HG03469 (cell line): ENCODE data around the gene SLC6A6.

Experiments used
- ATAC-seq: cut with Tn5 transposase; IDR thresholded peaks from one replicate; pipeline ENCODE4 v1.9.1; 2021; ENCODE audit warnings: mild to moderate bottlenecking, moderate library complexity, moderate number of reproducible peaks; ENCODE audit not compliant: unreplicated experiment

Gene SLC6A6

DNA sequence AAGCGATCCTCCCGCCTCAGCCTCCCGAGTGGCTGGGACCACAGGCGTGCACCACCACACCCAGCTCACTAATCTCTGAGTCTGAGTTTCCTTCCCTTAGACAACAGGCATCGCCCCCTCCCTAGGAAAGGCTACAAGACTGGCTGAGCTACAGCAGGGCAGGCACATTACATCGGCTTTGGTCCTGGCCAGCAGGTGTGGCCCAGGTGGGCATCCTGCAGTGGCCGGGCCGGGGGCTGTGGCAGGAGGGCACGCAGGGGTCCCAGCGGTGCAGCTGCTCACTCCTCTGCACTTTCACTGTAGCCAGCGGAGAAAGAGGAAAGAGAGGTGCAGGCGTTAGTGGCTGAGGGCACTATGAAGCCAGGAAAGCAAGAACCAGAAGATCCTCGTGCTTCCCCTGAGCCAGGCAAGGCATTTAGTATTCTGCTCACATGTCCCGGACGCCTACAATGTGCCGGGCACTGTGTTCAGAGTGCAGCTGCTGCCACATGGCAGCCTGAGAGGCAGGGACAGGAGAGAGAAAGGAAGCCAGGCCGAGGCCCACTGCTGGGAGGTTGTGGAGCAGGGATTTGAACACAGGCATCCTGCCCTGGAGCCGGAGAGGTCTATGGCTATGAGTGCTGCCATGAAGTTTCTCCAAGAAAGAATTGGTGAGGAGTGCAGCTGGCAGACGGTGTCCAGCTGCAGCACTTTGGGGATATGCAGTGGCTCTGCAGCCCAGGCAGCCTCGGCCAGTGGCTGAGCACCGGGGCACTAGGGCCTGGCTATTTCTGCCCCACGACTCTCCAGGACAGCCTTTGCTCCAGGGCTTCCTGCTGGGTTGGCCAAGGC lies 115.4 kb downstream of the SLC6A6 start:
- ATAC-seq = no peak

DNA sequence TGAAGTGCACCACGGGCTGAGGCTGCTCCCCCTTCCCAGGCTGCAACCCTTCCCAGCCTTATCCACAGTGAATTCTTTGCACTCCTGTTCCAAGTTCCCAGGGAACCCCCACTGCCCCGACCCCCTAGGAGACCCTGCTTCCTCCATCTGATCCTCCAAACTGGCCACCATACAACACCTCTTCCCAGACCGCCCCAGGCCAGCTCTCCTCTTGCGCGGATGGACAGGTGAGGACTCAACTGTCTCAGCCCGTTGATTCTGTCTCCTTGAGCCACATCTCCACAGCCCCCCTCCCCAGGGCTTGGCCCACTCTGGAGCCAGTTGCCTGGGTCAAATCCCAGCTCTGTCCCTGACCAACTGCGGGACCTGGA lies 116.0 kb downstream of the SLC6A6 start:
- no peak for ATAC-seq

DNA sequence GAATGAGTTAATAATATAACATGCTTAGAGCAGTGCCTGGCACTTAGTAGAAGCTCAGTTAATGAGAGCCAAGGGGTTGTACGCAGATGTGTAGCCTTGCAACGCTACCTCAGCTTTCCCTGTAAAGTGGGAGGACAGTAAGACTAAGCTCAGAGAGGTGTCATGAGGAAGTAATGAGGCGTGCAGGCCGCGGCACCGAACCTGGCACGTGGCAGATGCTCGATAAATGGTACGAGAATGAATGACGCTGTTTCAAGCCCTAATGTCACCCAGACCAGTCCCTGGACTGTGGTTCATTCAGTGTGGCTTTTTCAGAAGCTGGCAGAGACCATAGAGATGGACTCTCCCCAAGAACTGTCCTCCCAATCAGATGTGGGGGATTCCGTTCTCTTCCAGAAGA lies 116.5 kb downstream of the SLC6A6 start:
- no peak for ATAC-seq

DNA sequence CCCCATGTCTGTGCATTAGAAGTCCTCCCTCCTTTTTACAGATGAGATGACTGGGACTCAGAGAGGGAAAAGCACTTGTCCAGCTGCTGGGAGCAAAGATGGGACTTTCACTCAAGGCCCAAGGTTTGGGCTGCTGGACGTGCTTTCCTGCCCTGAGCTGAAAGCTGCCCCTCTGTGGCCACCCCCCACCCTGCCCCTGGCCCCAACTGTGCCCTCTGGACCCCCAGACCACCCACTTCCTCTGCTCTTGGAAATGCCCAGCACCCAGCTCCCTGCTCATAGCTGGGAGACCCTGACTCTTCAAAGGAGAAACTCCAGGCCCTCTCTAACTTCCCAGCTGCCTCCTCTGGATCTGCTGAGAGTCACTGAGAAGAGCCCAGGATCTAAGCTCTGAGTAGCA lies 117.0 kb downstream of the SLC6A6 start:
- no peak for ATAC-seq

DNA sequence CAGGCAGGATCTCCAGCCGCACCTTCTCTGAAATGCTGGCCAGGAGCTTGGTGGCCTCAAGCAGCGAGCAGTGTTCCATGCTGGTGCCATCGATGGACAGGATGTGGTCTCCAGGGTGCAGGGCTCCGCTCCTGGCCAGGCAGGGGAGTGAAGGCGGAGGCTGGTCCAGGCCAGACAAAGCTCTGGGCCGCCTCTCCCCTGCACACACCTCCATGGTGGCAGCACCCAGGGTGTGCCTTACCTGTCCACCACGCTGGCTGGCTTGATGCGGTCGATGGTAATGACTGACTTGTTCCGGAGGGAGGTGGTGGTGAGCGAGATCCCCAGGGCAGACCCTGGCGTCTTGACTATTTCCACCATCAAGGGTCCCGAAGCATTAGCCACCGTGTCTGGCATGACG lies 117.7 kb downstream of the SLC6A6 start:
- no peak for ATAC-seq

DNA sequence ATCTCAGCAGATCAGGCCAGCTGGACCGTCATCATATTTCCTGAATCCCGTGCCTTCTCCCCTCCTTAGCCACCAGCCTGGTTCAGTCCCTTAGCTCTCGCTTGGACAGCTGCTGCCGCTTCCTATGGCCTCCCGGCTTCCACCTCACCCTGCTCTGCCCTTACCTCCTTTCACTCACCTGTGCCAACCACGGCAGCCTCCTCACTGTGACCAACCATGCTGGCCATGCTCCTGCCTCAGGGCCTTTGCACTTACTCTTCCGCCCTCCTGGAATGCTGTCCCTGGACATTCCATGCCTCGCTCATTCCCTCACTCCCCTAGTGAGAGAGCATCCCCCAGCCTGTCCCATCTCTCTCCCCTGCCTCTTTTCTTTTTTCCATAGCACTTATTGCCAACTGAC lies 118.6 kb downstream of the SLC6A6 start:
- ATAC-seq = no peak

DNA sequence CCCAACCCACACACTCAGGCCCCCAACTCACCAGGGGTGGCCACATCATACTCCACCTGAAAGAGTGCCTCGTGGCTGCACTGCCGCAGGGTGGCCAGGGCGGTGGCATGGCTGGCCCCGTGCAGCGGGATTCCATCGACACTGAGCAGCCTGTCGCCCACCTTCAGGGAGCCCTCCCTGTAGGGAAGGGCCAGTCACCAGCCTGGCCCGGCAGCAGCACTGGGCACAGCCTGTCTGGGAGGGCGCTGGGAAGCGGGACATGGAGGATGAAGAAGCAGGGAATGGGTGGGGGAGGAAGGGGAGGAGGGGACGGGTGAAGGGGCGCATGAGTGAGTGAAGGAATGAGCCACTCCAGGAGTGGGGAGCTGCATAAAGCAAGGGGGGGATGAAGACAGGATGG lies 119.2 kb downstream of the SLC6A6 start:
- no peak for ATAC-seq

DNA sequence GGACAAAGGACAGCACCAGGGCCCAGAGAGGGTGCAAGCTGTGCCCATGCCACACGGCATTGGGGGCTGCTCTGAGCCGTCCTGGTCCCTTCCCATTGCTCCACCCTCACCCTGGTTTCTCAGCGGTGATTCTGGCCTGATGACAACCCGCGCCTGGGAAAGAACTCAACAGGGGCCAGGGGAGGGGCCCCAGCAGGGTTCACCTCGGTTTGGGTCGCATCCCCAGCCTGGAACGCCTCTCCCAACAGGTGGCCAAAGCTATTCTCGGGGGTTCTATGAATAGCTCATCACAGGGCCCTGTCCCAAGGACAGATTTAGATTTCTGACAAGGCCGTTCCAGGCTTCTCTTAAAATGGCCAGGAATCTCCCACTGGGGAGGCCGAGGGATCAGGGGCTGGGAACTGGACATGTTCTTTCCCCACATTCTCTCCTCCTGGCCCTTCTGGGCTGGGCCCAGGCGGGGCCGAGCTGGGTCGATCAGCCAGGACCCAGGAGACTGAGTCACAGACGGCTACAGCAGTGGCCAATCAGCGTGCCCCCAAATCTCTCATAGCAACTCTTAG lies 119.8 kb downstream of the SLC6A6 start:
- ATAC-seq = no peak

DNA sequence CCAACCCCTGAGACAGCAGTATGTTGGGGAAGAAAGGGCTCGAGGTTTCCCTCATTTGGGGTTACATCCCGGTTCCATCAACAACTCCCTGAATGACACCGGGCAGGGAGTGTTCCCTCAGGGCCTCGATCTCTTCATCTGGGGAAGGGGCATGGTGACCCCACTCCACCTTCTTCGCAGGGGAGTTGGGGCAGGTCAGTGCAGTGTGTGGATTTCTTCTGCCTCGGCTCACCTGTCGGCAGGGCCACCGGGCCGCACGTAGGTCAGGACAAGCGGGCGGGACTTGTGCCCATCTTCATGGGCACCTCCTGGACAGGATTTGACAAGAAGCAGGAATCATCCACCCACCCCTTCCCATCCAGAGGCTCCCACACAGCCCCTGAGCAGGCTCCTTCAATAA lies 120.4 kb downstream of the SLC6A6 start:
- no peak for ATAC-seq

DNA sequence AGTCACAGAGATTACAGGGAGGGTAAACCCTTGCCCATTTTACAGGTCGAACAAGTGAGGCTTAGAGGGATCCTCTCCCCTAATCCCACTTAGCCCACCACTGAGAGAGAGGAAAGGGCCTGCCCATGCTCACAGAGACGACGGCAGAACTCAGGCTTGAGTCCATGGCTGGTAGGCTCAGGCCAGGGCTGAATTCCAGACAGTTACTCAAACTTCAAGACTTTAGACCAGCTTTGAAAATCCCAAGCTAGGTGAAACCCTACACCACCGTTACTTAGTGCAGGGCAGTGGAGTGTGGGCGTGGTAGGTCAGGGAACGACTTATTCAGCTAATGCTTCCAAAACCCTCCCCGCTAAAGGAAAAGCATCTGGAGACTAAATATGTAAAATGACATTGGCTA lies 121.4 kb downstream of the SLC6A6 start:
- ATAC-seq = no peak

DNA sequence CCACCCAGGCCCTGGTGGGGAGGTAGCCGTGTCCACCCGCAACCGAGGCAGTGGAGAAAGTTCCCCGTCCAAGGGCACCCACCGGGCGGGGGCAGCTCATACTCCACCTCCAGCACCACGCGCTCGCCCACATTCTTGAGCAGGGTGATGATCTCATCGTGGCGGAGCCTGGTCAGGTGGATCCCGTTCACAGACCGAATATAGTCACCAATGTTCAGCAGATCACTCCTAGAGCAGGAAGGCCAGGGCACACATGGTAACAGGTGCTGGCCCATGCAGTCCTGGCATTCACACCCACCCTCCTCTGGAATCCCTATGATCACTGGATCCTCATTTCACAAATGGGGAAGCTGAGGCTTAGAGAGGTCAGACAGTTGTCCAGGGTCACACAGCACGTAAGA lies 121.9 kb downstream of the SLC6A6 start:
- ATAC-seq = no peak

DNA sequence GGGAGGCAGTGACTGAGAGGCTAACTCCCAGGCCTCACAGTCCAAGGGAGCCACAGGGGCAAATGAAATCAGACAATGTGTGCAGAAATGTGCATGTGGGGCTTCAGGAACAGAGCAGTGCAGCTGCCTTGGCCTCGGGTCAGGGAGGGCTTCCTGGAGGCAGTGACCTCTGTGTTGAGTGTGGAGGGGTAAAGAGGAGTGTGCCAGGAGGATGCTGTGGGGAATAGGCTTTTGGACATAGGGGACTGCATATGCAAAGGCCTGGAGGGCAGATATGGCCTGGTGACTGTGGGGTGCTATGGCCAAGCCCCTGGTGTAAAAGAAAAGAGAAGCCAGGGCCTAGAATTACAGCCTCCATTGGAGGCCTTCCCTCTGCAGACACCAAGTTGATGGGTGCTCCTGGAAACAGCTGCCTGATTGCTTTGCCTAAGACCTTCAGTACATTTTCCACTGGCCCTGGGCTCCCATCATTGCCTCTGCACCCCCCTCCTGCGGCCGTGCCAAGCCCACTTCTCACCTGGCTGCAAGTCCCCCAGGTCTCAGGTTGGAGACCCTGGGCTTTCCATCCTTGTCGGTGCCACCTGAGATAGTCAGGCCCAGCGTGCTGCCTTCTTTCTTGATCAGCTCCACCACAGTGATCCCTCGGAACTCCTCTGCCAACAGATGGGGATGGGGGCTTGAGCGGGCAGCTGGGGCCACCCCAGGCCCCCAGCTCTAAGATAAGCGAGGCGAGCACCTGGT lies 122.7 kb downstream of the SLC6A6 start:
- ATAC-seq = no peak

DNA sequence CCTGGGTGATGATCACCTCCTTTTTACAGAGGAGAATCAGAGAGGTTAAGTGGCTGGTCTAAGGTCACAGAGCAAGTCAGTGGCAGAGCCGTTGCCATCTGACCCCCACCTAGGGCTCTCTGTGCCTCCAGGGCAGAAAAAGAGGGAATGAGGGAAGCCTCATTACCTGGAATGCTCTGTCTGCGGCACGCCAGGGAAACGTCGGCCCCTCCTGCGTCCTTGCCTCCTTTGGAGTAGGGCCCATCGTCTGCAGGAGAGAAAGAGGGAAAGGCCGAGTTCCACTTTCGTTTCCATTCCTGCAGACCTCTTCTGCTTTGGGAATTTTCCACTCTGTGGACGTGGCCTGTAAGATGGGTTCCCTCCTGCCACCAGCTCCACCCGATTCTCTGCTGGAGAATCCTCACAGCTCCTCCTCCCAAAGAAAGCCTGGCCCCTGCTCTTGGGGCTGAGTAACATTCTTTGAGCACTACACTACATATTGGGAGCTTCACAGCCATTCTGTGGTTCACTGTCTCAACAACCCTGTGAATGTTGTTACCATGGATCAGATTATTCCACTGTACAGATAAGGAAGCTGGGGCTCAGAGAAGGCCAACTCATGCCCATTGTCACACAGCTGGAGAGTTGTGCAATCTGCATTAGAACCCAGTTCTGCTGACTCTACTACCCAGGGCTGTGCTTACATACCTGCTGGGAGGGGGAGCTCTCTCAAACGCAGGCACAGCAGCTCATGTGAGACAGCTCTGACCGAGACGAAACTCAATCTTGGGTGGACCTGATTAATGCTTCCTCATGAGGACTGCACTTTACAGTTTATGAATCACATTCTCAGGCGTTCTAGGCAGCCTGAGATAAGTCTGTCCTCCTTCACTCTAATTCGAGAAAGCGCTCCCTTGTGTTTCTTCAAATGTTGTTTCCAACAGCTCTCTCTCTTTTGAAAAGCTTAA lies 123.6 kb downstream of the SLC6A6 start:
- ATAC-seq = no peak

DNA sequence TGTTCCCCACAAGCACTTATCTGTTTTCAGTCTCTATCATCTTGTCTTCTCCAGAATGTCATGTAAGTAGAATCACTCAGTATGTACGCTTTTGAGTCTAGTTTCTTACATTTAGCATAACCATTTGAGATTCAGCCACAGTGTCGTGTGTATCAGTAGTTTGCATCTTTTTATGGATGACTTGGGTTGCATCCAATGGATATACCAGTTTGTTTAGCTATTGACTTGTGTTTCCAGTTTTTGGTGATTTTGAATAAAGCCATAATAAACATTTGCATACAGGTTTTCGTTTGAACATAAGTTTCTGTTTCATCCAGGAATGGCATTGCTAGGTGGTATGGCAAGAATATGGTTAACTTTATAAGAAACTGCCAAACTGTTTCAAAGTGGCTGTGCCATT lies 125.7 kb downstream of the SLC6A6 start:
- ATAC-seq = no peak

DNA sequence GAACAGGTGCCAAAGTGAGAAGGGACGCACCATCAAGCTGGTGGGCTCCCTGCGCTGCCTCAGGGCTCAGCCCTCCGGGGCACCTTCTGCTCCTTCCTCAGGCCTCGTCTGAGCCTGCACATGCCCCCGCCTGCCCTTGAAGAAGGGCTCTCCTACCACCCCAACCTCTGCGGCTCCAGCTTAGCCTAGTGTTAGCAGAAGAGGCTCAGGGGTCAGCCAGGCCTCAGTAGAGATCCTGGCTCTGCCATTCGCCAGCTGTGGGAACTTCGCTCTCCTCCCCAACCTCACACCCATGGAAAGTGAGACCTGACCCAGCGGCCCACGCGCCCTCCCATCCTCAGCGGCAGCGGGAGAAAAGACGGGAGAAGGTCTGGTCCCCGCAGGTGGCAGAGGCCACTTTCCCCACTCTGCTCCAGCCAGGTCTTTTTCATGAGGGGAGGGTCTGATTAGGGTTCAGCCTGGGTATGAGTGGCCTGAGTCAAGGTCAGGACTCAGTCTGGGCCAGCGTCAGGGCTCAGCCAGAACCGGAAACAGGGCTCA lies 129.5 kb downstream of the SLC6A6 start:
- ATAC-seq = no peak

DNA sequence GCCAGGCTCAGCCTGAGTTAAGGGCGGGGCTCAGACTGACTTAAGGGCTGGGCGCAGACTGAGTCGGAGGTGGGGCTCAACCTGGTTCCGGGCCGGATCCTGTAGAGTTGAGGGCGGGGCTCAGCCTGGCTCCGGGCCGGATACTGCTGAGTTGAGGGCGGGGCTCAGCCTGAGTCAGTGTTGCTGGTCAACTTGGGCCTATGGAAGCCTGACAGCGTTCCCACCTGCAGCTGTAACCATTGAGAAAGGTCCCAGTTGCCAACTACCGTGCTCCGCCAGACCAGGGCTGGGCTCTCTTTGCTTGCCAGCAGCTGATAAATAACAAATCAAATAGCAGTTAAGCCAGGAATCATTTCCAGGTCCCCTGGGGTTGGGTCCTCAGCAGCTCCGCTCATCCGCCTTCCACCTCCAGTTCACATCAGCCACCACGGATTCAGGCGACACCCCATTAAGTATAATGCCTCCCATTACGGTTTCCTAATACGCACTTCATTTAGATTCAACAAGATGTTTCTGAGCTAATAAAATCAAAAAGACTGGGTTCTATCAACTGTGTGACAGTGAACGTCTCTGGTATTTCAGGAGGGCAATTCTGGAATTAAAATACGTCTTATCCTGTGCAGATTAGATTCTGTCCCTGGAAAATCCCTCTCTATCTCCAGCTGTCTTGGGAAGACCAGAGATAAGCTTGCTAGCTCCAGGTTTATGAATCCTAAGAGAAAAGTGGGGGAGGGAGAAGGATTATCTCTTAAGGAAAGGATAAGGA lies 130.5 kb downstream of the SLC6A6 start:
- no peak for ATAC-seq

DNA sequence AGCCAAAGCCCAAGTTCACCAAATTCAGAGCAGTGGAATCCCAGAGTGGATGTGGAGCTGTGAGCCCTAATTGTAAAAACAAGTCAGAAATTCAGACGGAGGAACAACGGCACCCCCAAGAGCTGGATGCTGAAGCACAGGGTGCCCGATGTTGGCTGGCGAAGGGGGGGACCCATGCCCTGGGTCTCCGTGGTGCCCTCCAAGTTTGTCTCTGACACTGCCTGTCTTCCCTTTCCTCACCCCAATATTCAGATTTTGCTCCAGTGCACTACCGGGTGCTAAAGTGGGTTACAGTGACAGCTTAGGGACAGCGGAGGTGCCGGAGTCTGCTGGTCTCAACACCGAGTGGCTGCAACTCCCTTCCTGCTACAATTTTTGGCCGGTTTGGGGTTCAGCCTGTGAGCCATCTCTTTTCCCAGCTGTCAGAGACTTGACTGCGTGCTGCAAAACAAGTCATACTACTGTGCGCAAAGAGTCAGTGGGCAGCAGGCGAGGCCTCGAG lies 131.1 kb downstream of the SLC6A6 start:
- no peak for ATAC-seq

DNA sequence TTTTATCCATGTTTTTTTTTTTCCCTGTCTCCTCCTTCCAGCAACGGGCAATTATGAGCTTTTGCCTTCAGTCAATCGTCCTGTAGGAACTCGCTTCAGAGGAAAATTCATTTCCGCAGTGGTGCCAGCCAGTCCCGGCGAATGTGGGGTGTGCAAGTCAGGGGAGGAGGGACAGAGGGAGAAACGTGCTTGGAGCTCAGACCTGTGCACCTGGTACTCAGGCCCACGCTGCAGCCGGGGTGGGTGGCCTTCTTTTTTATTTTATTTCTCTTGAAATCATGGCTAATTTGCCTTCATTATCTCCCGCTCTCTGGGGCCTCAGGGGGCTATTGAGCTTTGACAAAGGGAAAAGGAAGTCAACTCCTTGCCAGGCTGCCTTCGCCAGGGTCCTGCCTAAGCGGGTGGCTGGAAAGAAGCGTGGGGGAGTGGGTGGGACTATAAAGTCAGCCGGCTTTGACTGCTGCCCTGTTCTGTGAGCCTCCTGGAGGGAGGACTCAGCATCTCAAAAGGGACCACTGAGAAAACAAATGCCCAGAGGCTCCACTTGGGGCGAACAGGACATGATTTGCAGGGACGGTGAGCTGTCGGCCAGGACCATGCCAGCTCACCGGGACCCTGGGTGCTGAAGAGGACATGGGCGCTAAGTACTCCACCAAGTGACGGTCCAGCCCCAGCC lies 132.2 kb downstream of the SLC6A6 start:
- no peak for ATAC-seq

DNA sequence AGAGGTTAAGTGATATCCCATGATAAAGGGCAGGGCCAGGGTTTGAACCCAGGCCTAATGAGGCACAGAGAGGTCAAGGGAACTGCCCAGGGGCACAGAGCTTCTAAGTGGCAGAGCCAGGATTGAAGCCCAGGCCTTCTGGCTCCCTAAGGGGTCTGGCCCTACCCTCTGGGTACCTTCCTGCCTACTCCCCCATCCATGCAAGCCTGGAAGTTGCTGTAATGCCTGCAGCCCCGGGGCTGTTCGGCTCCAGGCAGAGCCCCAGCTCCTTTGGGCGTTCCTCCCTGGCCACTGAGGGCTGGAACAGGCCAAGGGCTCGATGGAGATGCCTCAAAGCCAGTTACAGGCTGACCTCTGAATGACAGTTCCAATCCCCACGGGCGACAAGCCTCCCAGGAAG lies 133.2 kb downstream of the SLC6A6 start:
- ATAC-seq = no peak
